ENCODE results near the gene SCARB1. TPM values are rescaled to one million over a fixed set of nuclear protein-coding genes. Genes with fewer than 3 reads are reported as not detected.

SCARB1 gene
- total RNA-seq, 1 donor from 2014 or later: 11.9 TPM

GRCh38 chr12:124762384-124762783 lies 101.3 kb downstream of the SCARB1 start:
- no peak for DNase-seq (ENCODE audit: low read depth in 2 of 2)

DNA sequence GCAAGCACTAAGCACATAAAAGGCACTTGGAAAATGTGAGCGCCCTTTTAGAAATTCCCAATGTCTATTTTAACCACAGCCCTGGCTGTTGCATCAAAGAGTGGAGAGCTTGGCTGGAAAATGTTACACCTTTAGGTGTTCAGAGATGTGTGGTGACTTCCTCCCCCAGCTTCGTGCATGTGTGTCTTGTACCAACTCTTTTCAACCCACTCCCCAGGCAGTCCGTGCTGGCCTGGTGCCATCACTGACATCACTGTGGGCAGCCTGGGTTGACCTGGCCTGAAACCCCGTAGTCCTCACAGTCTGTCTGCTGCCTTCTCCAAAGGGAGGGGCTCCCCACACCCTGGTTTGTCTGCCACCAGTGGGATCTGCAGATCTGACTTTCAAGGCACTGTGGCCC lies 101.8 kb downstream of the SCARB1 start:
- DNase-seq (ENCODE audit: low read depth in 2 of 2): no peak

DNA sequence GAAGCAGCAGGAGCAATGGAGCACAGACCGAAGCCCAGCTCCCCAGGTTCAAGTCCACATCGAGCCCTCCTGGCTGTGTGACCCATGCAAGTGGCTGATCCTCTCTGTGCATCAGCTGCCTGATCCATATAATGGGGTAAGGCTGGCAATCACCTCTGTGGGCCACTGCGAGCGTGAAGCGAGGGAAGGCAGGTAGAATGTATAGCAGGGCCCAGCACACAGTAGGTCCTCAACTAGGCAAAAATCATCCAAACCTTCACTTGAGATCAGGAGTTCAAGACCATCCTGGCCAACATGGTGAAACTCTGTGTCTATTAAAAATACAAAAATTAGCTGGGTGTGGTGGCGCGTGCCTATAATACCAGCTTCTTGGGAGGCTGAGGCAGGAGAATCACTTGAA lies 102.6 kb downstream of the SCARB1 start:
- no peak for DNase-seq (ENCODE audit: low read depth in 2 of 2)

DNA sequence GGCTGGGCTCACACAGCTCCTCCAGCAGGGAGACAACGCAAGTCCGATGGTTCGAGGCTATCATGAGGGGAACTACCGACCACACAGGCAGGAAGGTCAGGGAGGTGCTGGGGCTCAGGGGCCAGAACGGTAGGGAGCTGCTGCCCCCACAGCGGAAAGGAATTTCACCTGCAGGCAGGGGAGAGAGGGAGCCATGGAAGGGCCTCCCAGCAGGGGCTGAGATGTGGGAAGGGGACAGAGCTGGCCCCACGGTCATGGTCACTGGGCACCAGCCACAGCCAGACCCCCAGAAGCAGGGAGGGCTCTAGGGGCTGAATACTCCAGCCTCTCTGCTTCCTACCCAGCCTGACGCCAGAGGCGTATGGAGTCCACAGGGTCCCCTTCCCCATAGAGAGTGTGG lies 103.1 kb downstream of the SCARB1 start:
- DNase-seq (ENCODE audit: low read depth in 2 of 2): no peak

GRCh38 chr12:124759841-124760503 lies 103.7 kb downstream of the SCARB1 start:
- no peak for DNase-seq (ENCODE audit: low read depth in 2 of 2)

DNA sequence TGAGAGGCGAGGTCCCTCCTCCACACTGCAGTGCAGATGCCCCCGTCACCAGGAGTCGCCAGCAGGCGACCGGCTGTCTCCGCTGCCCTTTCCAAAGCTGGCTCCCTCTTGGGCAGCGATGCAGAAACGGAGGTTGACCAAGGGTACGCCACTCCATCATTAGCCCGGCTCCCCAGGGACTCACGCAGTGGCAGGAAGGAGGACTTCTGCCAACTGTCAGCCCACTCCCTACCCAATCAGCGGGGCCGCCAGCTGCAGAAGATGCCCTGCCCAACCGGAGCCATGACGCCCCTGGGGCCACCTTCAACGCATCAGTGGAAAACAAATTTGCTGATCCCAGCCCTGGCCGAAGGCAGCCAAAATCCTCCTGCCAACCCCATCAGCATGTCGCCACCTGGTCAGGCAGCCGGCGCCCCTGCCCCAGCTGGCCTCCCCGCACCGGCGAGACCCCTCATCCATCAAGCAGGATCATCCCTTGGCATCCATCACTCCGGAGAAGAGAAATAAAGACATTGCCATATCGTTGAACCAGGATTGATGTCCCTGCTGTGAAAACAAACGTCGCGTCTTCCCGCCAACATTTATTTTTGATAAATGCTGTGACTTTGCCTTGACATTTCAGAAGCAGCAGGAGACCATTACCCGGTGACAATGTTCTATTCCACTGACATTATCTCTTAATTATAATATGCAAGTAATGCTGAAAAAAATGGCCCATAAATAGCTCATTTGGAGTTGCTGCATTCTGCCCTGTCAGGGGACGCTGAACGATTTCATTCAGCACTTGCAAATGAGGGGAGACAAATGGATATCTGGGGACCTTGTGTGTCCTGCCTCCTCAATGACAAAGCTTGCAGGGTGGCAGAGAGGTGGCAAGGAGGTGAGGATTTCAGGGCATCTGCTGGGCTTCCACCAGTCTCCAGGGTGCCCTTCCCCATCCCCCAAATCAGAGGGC lies 105.1 kb downstream of the SCARB1 start:
- no peak for DNase-seq (ENCODE audit: low read depth in 2 of 2)

DNA sequence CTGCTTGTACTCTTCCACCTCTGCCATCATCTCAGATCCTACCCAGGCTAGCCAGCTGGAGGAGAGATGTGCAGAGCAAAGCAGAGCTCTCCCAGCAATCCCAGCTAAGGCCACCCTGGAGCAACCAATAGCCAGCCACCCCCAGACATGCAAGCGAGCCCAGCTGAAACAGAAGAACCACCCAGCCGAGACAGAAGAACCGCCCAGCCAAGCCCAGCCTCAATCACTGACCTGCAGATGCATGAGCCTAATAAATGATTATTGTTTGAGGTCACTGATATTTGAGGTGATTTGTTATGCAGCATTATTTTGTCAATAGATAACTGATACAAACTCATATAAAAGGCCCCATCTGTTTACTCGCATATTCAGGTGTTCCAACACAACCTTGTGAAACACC lies 106.3 kb downstream of the SCARB1 start:
- DNase-seq (ENCODE audit: low read depth in 2 of 2): no peak

DNA sequence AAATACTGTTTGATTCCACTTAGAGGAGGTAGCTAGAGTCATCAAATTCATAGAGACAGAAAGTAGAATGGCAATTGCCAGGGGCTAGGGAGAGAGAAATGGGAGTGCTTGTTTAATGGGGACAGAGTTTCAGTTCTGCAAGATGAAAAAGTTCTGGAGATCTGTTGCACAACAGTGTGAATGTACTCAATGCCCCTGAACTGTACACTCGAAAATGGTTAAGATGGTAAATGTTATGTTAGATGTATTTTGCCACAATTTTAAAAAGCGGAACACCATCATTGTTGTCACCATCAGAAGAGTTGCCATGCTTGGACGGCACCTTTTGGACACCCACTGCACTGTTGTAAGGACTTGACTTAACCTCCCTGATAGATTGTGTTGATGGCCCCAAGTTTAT lies 106.9 kb downstream of the SCARB1 start:
- DNase-seq (ENCODE audit: low read depth in 2 of 2): no peak

- DNase-seq (ENCODE audit: low read depth in 2 of 2): no peak
Measured at GRCh38 chr12:124756166-124756565, 107.5 kb downstream of the SCARB1 start.

- no peak for DNase-seq (ENCODE audit: low read depth in 2 of 2)
Measured at GRCh38 chr12:124755801-124756148, 107.9 kb downstream of the SCARB1 start.

DNA sequence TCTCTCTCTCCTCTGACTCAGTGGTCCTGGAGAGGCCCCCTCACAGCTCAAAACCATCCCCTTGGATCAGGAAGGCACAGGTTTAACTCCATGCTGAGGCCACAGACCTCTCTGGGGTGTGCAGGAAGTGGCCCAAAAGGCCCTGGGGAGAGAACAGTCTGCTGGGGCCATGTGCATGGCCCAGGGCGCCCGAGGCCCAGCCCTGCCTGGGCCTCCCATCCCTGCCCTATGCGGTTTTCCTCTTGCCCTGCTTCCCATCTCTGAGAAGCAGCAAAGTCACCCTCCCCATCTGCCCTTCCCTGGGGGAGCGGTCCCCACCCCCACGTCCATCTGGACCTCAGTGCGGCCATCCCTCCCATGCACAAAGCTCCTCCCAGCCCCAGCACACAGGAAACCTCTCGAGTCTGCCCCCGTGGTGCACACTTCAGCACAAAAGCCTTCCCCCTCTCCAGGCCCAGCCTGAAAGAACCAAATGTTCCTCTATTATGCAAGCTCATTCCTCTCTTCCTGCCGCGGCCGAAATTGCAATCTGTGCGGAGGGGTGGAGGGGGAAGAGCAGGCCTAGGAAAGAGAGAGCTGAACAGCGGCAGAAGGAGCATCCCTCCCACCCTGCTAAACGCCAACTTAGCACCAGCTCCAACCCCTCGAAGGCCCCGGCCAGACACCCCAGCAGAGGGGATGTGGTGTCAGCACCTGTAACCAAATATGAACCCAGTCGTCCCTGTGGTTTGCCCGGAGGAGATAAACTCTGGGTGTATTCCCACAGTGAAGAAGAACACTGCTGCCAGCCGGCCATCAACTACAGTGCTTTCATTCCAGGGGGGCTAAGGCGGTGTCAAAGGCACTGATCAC lies 108.5 kb downstream of the SCARB1 start:
- DNase-seq (ENCODE audit: low read depth in 2 of 2): no peak

DNA sequence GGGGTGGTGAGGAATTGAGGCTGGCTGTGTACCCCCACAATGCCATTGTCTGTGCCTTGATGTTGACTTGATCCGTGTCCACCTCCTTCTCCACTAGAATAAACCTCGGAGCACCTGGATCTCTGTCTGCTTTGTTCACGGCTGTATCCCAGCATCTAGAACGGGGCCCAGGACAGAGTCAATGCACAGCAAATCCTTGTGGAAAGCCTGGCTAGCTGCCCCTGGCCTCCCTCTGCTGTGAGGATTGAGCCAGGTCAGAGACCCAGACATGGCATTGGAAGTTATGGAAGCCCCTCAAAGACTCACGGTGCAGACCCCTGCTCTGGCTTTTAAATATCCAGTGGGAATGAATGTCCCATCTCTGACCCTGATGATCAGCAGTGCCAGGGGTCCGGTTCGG lies 109.2 kb downstream of the SCARB1 start:
- no peak for DNase-seq (ENCODE audit: low read depth in 2 of 2)

DNA sequence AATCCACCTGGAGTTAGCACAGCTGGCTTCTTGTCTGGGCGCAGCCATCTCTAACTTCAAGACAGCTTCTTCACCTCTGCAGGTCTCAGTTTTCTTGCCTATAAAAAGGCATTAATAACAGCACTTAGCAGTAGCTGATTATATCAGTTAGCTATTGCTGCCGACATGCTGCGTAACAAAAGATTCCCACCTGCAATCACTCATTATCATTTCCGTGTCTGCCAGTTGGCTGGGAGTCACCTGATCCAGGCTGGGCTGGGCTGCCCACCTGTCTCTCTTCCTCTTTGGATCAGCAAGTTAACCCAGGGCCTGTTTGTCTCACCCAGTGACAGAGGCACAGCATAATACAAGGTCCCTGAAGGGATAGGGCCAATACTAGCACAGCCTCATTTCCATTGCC lies 109.7 kb downstream of the SCARB1 start:
- DNase-seq (ENCODE audit: low read depth in 2 of 2): no peak

DNA sequence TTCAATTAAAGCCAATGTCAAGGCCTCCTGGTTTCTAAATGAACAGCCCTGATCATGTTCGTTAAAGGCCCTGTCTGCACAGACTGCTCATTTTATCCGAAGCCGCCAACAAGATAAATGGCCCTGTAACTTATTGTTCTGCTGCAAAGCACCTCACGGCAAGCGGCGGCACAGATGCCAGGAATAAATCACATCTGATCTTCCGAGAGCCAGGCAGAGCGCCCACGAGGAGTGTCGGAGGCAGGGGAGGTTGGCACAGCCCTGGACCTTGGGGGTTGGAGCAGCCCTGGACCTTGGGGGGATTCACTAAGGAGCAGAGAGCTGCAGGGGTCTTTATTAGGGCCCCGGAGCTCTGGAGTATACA lies 110.5 kb downstream of the SCARB1 start:
- DNase-seq (ENCODE audit: low read depth in 2 of 2): no peak

GRCh38 chr12:124752437-124753227 lies 111.0 kb downstream of the SCARB1 start:
- no peak for DNase-seq (ENCODE audit: low read depth in 2 of 2)

DNA sequence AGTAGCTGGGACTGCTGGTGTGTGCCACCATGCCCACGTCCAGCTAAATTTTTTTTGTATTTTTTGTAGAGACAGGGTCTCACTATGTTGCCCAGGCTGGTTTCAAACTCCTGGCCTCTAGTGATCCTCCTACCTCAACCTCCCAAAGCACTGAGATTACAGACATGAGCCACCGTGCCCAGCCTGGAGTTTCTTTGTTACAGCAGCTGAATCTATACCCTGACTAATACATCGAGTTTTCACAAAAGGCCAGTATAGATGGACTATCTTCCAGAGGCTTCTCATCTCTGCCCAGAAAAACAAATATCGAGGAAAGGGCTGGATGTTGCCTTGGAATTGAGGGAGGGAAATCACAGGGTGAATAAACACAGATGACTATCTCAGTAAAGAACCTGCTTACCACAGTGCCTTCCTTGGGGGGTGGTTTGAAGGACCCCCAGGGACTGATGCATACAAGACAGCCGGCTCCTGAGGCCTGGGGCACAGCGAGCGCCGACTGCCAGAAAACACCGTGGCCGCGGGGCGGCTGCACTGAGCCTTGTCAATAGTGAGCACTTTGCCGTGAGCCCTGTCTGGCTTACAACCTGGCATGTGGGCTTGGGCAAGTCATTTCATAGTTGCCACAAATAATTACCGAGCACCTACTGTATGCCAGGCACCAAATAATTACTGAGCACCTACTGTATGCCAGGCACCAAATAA lies 111.9 kb downstream of the SCARB1 start:
- DNase-seq (ENCODE audit: low read depth in 2 of 2): no peak

GRCh38 chr12:124750787-124751471 lies 112.7 kb downstream of the SCARB1 start:
- DNase-seq (ENCODE audit: low read depth in 2 of 2): peak; percentile 46 to 48

GRCh38 chr12:124750149-124750656 lies 113.5 kb downstream of the SCARB1 start:
- DNase-seq (ENCODE audit: low read depth in 2 of 2): no peak

DNA sequence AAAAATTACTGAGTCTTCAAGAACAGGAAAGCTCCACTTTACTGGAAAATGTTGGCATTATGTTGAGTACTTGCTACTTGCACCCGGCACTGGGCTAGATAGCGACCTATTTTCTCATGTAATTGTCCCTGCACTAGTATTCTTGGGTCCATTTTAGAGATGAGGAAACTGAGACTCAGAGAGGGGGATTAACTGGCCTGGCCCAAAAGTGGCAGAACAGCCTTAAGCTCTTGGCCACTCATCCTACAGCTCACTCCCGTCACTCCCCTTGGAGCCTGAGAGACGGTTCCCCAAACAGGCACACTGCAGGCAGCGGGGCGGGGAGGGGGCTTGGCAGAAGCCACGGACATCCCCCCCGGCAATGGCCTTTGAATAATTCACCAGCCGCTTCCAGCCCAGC lies 113.9 kb downstream of the SCARB1 start:
- DNase-seq (ENCODE audit: low read depth in 2 of 2): no peak

All from lung microvascular endothelial cell (primary cell).